Measurements from ENCODE around the gene PLEKHJ1.

DNA sequence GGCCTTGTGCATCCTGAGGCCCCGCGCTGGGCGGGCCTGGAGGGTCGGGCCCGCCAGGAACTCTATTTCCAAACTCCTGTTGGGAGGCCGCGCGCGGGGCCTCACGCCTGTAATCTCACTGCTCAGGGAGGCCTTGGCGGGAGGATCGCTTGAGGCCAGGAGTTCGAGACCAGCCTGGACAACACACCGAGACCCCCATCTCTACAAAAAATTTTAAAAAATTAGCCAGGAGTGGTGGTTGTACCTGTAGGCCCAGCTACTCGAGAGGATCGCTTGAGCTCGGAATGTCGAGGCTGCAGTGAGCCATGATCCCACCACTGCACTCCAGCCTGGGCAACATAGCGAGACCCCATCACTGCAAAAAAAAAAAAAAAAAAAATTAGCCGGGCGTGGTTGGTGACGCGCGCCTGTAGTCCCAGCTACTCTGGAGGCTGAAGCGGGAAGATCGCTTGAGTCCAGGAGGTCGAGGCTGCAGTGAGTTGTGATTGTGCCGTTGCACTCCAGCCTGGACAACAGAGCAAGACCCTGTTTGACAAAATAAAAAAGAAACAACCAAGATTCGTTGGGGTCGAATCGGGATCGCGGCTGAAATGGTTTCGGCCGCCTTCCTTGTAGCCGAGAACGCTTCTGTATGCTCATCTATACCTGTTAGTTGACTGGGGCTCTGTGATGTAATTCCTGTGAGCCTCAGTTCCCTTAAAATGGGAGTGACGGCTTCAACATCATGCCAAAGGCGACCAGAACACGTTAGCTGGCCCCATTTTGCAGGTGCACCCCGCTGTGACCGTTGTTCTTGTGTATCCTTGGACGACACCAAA lies 1.1 kb upstream of the PLEKHJ1 start:
- TF ChIP-seq, protein P1, sequence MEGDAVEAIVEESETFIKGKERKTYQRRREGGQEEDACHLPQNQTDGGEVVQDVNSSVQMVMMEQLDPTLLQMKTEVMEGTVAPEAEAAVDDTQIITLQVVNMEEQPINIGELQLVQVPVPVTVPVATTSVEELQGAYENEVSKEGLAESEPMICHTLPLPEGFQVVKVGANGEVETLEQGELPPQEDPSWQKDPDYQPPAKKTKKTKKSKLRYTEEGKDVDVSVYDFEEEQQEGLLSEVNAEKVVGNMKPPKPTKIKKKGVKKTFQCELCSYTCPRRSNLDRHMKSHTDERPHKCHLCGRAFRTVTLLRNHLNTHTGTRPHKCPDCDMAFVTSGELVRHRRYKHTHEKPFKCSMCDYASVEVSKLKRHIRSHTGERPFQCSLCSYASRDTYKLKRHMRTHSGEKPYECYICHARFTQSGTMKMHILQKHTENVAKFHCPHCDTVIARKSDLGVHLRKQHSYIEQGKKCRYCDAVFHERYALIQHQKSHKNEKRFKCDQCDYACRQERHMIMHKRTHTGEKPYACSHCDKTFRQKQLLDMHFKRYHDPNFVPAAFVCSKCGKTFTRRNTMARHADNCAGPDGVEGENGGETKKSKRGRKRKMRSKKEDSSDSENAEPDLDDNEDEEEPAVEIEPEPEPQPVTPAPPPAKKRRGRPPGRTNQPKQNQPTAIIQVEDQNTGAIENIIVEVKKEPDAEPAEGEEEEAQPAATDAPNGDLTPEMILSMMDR (IDR thresholded peaks at IDR 0.05): no peak
- TF ChIP-seq POLR2A (IDR thresholded peaks at IDR 0.05): no peak
